ENCODE measurements around the gene CDK16. TPM values are rescaled to one million over a fixed set of nuclear protein-coding genes. Genes with fewer than 3 reads are reported as not detected.

Gene CDK16
- total and polyA plus RNA-seq, 8 donors = 81.1 to 113 (median 96.1) TPM

DNA sequence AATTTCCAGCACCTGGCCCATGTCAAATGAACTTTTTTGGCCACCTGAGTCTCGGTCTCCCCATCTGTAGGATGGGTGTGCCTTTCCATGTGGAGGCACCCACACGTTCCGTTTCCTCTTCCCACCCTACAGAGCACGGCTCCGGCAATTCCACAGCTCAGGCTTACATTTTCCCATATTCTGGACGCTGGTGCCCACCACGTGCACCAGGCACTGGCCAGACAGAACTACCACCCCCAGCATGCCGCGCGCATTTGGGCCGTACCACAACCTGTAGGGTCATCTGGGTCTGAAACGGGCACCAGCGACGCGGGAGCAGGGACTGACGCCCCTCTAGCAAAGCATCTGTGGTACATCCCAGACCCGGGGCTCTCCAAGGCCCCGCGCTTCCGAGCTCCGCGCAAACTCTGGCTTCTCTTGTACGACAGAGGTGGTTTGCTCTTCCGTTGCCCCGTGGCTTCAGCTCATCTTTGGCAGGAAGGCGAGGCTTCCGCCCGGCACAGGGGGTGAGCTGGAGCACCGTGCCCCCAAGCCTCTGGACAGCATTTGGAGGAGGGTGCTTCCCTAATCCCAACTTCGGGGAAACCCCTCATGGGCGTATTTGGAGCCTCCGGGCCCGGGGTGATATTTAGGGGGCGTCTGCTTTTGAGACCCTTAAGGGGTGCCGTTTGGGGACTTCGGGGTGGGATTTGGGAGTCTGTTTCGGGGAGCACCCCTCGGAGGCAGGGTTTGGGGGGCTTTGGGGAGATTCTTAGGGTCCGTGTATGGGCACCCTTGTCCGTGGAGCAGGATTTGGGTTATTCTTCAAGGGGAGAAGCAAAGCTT is 27.8 kb upstream of the CDK16 start:
- TF ChIP-seq, protein P1, sequence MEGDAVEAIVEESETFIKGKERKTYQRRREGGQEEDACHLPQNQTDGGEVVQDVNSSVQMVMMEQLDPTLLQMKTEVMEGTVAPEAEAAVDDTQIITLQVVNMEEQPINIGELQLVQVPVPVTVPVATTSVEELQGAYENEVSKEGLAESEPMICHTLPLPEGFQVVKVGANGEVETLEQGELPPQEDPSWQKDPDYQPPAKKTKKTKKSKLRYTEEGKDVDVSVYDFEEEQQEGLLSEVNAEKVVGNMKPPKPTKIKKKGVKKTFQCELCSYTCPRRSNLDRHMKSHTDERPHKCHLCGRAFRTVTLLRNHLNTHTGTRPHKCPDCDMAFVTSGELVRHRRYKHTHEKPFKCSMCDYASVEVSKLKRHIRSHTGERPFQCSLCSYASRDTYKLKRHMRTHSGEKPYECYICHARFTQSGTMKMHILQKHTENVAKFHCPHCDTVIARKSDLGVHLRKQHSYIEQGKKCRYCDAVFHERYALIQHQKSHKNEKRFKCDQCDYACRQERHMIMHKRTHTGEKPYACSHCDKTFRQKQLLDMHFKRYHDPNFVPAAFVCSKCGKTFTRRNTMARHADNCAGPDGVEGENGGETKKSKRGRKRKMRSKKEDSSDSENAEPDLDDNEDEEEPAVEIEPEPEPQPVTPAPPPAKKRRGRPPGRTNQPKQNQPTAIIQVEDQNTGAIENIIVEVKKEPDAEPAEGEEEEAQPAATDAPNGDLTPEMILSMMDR (IDR thresholded peaks at IDR 0.05) = no peak

GRCh38 chrX:47191331-47191730 is 27.1 kb upstream of the CDK16 start:
- no peaks in the 10 kb centered on the region for H3K9me3 ChIP-seq
- H3K27ac ChIP-seq = peak overlapping the region; percentile 13 to 50
- peaks cover 15 to 35% of the 10 kb centered on the region in 2 donors for H3K4me1 ChIP-seq
- intact Hi-C loops (cut with DNase I) = loop anchor here in 1 of 2 donors (5.0 to 10.0 kb wide), 2 partner anchors 191 to 333 kb away; no protein-coding TSS in a partner anchor
- TF ChIP-seq, protein P1 (IDR thresholded peaks at IDR 0.05) = no peak
- H3K36me3 ChIP-seq = peaks cover 0 to 10% of the 10 kb centered on the region in 2 donors
- ATAC-seq (peak; percentile 22), DNase-seq (no peak)
- H3K4me3 ChIP-seq = peak overlapping the region; percentile 35 to 56
- no peaks in the 10 kb centered on the region for H3K27me3 ChIP-seq

More for the DNA sequence above, 27.8 kb upstream of the CDK16 start:
- ATAC-seq (peak; percentile 83), DNase-seq (peak; percentile 75 to 91 (median 90))
- H3K4me1 ChIP-seq = peaks cover 9 to 28% of the 10 kb centered on the region in 2 donors
- peak overlapping the region; percentile 35 to 56 for H3K4me3 ChIP-seq
- no peaks in the 10 kb centered on the region for H3K27me3 ChIP-seq
- H3K36me3 ChIP-seq = peaks cover 0 to 17% of the 10 kb centered on the region in 2 donors
- H3K9me3 ChIP-seq = no peaks in the 10 kb centered on the region
- intact Hi-C loops (cut with DNase I) = loop anchor here in 1 of 2 donors (5.0 to 10.0 kb wide), 2 partner anchors 192 to 334 kb away; no protein-coding TSS in a partner anchor
- H3K27ac ChIP-seq = peak overlapping the region; percentile 13 to 50

DNA sequence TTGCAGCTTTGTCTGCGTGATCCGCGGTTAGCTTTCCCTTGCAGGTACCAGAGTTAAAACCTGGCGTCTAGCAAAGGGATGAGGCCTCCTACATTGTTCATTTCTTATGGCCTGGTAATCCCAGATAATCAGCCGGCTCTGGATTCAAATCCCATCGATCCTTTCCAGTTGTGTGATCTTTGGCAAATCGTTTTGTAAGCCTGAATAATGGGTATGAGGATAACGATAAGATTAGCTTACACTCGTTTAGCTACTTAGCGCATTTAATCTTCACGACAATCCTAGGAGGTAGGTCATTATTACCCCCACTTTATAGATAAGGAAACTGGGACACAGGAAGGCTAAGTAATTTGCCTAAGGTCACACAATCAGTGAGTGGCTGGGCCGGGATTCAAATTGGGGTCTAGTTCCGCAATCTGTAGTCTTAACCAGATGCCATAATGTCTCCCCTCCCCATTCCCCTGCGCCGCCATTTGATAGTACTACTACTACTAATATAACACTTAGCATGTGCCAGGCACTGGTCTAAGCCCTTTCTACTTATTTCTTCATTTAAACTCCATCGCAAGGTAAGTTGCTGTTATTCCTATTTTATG is 26.6 kb upstream of the CDK16 start:
- peaks cover 0 to 4% of the 10 kb centered on the region in 2 donors for H3K36me3 ChIP-seq
- H3K4me1 ChIP-seq = peaks cover 20 to 41% of the 10 kb centered on the region in 2 donors
- ATAC-seq (no peak), DNase-seq (no peak)
- no peaks in the 10 kb centered on the region for H3K9me3 ChIP-seq
- intact Hi-C loops (cut with DNase I) = loop anchor here in 1 of 2 donors (5.0 to 10.0 kb wide), 2 partner anchors 190 to 333 kb away; no protein-coding TSS in a partner anchor
- H3K4me3 ChIP-seq = peak overlapping the region in 1 of 2 donors; percentile 56
- H3K27me3 ChIP-seq = no peaks in the 10 kb centered on the region
- no peak overlapping the region for H3K27ac ChIP-seq
- TF ChIP-seq, protein P1 (IDR thresholded peaks at IDR 0.05) = no peak

DNA sequence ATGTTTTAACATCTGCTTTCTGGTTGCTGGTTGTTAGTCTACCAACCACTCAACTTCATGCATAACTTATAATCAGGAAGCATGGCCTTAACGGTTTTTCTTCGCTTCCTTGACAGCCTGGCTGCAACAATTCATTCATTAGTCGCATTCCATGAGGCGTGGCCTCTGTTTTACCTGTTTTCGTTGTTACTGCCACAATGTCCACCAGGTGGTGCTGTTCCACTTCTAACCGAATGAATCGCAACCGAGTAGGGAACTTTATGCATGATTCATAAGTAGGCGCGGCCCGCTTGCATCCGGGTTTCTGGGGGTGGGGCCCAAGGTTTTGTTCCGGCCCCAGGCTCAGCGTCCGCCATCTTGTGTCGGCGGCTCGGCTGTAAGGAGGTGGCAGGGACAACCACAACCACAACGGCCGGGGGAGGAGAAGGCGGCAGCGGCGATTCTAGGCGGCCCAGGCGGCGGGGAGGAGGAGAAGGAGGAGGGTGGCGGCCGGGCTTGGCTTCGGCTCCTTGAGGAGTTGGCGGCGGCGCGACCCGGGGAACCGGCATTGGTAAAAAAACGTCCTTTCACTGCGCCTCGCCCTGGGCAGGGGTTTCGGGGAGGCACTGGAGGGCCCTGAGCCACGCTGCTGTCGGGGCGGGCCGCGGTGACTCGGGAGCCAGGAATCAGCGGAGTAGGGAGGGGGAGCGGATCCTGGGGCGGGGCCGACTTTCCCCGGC is 24.8 kb upstream of the CDK16 start, which contains the start of gene UBA1:
Gene UBA1, plus strand, starts transcription at position 355 of the 719 bp plus-strand sequence. CDS start 4,974 bp downstream, outside the sequence.
- H3K27ac ChIP-seq = peak within 1 kb of the TSS; percentile 89 to 96
- TF ChIP-seq, protein P1 (IDR thresholded peaks at IDR 0.05) = peak; percentile 78 to 83
- peaks cover 0 to 4% of the 10 kb centered on the region in 2 donors for H3K36me3 ChIP-seq
- ATAC-seq (peak; percentile 92), DNase-seq (peak; percentile 93 to 97 (median 95))
- peaks cover 32 to 50% of the 10 kb centered on the region in 2 donors for H3K4me1 ChIP-seq
- intact Hi-C loops (cut with DNase I) = loop anchor here in 1 of 2 donors (5.0 to 10.0 kb wide), 2 partner anchors 189 to 331 kb away; no protein-coding TSS in a partner anchor
- H3K27me3 ChIP-seq = no peaks in the 10 kb centered on the region
- no peaks in the 10 kb centered on the region for H3K9me3 ChIP-seq
- peak within 1 kb of the TSS; percentile 65 to 91 for H3K4me3 ChIP-seq

Data from left lung (tissue), 10 donors.